Mesendoderm (in vitro differentiated cells): ENCODE data around the gene STX8.
A peak's percentile ranks its signal among the peaks of the same experiment; 100 is the strongest.

Experiments
- DNase-seq: peaks from one replicate; pipeline ENCODE4 v3.0.0; 2013
- H2AK5ac ChIP-seq: 2 replicates; pipeline ENCODE4 v1.6.1; 2013; ENCODE audit warnings: low read length, inconsistent platforms
- H2BK120ac ChIP-seq: 2 replicates; pipeline ENCODE4 v1.6.1; 2013; ENCODE audit warnings: low read depth, mild to moderate bottlenecking, low read length, moderate library complexity, mixed read lengths
- H2BK15ac ChIP-seq: replicated peaks from 2 replicates; pipeline ENCODE4 v1.6.1; 2013; ENCODE audit warnings: low read depth, mild to moderate bottlenecking, moderate library complexity
- H2BK5ac ChIP-seq: 2 replicates; pipeline ENCODE4 v1.6.1; 2013; ENCODE audit warnings: low read length, inconsistent platforms
- H3K18ac ChIP-seq: 2 replicates; pipeline ENCODE4 v1.6.1; 2013; ENCODE audit warnings: mild to moderate bottlenecking, low read length, mixed read lengths
- H3K23ac ChIP-seq: one replicate; pipeline ENCODE4 v1.6.1; 2013; ENCODE audit warnings: low read length
- H3K27ac ChIP-seq: 2 replicates; pipeline ENCODE4 v1.5.1; 2013; ENCODE audit warnings: low read depth, mild to moderate bottlenecking, inconsistent platforms, low read length, moderate library complexity
- H3K27me3 ChIP-seq: 2 replicates; pipeline ENCODE4 v1.6.1; 2013; ENCODE audit warnings: low read length, control low read depth, mild to moderate bottlenecking, inconsistent platforms; ENCODE audit not compliant: insufficient read depth, poor library complexity
- H3K36me3 ChIP-seq: 2 replicates; pipeline ENCODE4 v1.6.1; 2013; ENCODE audit warnings: low read length, inconsistent platforms; ENCODE audit not compliant: control insufficient read depth, insufficient read depth
- H3K4ac ChIP-seq: one replicate; pipeline ENCODE4 v1.6.1; 2013; ENCODE audit warnings: low read depth, mild to moderate bottlenecking, low read length, moderate library complexity
- H3K4me1 ChIP-seq: 2 replicates; pipeline ENCODE4 v1.6.1; 2013; ENCODE audit warnings: low read depth, low read length, inconsistent platforms; ENCODE audit not compliant: control insufficient read depth
- H3K4me2 ChIP-seq: 2 replicates; pipeline ENCODE4 v1.6.1; 2013; ENCODE audit warnings: low read length
- H3K4me3 ChIP-seq: 2 replicates; pipeline ENCODE4 v1.5.1; 2013; ENCODE audit warnings: mild to moderate bottlenecking, low read length
- H3K56ac ChIP-seq: one replicate; pipeline ENCODE4 v1.6.1; 2013; ENCODE audit warnings: low read length
- H3K79me1 ChIP-seq: 2 replicates; pipeline ENCODE4 v1.6.1; 2013; ENCODE audit warnings: low read length, inconsistent platforms
- H3K79me2 ChIP-seq: 2 replicates; pipeline ENCODE4 v1.6.1; 2013; ENCODE audit warnings: mild to moderate bottlenecking, low read length; ENCODE audit not compliant: control insufficient read depth, insufficient read depth
- H3K9ac ChIP-seq: 2 replicates; pipeline ENCODE4 v1.6.1; 2013; ENCODE audit warnings: low read length, inconsistent platforms
- H4K5ac ChIP-seq: one replicate; pipeline ENCODE4 v1.6.1; 2013; ENCODE audit warnings: low read length
- H4K8ac ChIP-seq: one replicate; pipeline ENCODE4 v1.6.1; 2013; ENCODE audit warnings: low read depth, mild to moderate bottlenecking, control low read depth, low read length, moderate library complexity
- WGBS: extraction: QIAGEN DNeasy Blood & Tissue Kit; methylation state at CpG from one replicate; pipeline ENCODE4 v1.1.7; 2013; ENCODE audit warnings: low lambda C conversion rate, missing lambda C conversion rate; ENCODE audit not compliant: insufficient coverage; ENCODE audit errors: extremely low coverage; 5-methylcytosine and 5-hydroxymethylcytosine counted together

Gene STX8

DNA sequence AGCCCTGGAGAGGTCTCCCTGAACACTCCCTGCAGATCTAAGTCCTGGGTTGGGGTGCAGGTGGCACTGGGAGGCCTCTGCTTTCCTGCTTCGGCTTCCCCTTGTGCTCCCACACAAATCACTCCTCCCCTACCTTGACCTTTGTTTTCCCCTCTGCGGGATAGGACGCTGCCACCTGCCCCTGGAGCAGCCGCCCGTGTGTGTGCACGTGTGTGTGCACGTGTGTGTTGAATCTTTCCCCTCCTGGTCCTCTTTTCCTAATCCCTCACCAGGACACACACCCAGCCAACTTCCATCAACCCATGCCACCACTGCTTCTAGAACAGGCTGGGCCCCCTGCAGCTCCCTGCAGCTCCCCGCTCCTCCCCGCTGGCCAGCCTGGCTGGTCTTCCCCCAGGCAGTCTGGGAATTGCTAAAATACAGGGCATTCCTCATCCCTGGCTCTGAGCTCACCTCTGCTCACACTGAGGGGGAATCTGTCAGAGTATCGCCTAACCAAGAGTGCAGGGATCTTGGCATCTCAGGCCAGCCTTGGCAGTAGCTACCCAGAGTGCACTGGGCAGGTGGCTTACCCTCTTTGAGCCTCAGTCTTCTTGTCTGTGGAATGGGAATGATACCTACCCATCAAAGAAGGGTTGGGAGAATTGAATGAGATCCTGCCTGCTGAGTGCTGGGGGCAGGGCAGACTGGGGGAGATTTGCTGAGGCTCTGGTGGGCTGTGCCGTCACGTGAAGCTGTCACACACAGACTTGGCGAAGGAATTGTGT is 355.8 kb downstream of the STX8 start:
- no CpG with 5 or more reads among the region's 13 CpGs for WGBS
- Histone ChIP-seq H3K36me3 (no peaks in the 10 kb centered on the region), H2BK15ac (no peak overlapping the region), H3K79me1 (no peaks in the 10 kb centered on the region), H3K27me3 (no peaks in the 10 kb centered on the region), H4K5ac (no peak overlapping the region), H3K4me3 (no peak overlapping the region), H3K4me1 (peaks cover 18% of the 10 kb centered on the region), H3K9ac (no peak overlapping the region), H3K56ac (peak overlapping the region; percentile 38), H3K23ac (no peak overlapping the region), H2AK5ac (peak overlapping the region; percentile 53), H3K27ac (no peak overlapping the region), H2BK5ac (no peak overlapping the region), H3K4me2 (no peak overlapping the region), H2BK120ac (no peak overlapping the region), H3K4ac (no peak overlapping the region), H3K79me2 (no peaks in the 10 kb centered on the region), H4K8ac (no peak overlapping the region), H3K18ac (no peak overlapping the region)
- DNase-seq, result peak; percentile 84

DNA sequence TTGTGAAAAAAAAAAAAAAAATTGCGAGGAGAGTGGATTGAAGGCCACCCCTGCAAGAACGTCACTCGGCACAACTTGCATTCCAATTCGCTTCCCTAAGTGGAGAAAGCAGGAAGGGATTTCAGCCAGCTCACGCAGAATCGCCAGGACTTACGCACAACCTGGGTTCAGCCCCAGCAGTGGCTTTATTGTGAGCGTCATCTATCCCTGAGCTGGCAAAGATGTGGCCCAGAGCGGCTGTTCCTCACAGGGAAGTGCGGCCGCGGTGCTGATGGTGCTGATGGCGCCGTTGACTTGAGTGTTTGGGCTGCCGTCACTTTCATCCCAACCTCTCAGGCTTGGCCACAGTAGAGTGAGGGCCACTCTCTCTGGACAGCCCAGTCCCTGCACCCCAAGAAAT is 356.7 kb downstream of the STX8 start:
- Histone ChIP-seq H3K18ac (no peak overlapping the region), H3K36me3 (no peaks in the 10 kb centered on the region), H4K5ac (no peak overlapping the region), H4K8ac (no peak overlapping the region), H3K23ac (no peak overlapping the region), H3K56ac (no peak overlapping the region), H3K4me3 (no peak overlapping the region), H3K27me3 (no peaks in the 10 kb centered on the region), H3K27ac (no peak overlapping the region), H2BK5ac (no peak overlapping the region), H3K79me1 (no peaks in the 10 kb centered on the region), H3K79me2 (no peaks in the 10 kb centered on the region), H2AK5ac (no peak overlapping the region), H3K9ac (no peak overlapping the region), H2BK15ac (no peak overlapping the region), H2BK120ac (no peak overlapping the region), H3K4me2 (no peak overlapping the region), H3K4me1 (peaks cover 18% of the 10 kb centered on the region), H3K4ac (no peak overlapping the region)
- WGBS, result no CpG with 5 or more reads among the region's 15 CpGs
- DNase-seq, result no peak

DNA sequence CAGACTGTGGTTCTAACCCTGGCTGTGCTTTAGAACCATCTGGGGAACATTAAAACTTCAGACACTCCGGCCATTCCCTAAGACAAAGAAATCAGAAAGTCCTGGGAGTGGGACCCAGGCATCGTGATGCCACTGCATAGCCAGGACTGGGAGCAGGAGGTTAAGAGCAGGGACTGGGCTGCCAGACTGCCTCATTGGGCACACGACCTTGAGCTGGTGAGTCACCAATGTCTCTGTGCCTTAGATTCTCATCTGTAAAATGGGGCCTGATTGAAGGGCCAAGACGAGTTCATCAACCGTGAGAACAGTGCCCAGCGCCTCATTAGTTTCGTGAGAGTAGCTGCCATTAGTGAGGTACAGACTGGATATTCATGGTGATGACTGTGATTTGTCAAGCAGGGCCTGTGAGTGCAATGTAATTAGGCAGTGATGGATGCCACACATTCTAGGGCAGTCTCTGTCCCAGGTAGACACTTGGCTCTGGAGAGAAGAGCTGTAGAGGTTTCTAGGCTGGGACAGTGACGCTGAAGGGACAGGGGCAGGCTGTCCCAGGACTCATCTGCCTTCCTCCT is 357.5 kb downstream of the STX8 start:
- Histone ChIP-seq H3K27me3 (no peaks in the 10 kb centered on the region), H3K36me3 (no peaks in the 10 kb centered on the region), H3K79me2 (no peaks in the 10 kb centered on the region), H3K79me1 (no peaks in the 10 kb centered on the region), H3K56ac (peak overlapping the region; percentile 31), H3K18ac (no peak overlapping the region), H2AK5ac (no peak overlapping the region), H3K4me2 (no peak overlapping the region), H3K4ac (no peak overlapping the region), H4K5ac (no peak overlapping the region), H2BK5ac (peak overlapping the region; percentile 20), H3K9ac (peak overlapping the region; percentile 23), H3K4me1 (peaks cover 18% of the 10 kb centered on the region), H3K27ac (no peak overlapping the region), H2BK120ac (no peak overlapping the region), H3K23ac (no peak overlapping the region), H4K8ac (peak overlapping the region; percentile 31), H2BK15ac (no peak overlapping the region), H3K4me3 (no peak overlapping the region)
- no CpG with 5 or more reads among the region's 8 CpGs for WGBS
- peak; percentile 50 for DNase-seq

DNA sequence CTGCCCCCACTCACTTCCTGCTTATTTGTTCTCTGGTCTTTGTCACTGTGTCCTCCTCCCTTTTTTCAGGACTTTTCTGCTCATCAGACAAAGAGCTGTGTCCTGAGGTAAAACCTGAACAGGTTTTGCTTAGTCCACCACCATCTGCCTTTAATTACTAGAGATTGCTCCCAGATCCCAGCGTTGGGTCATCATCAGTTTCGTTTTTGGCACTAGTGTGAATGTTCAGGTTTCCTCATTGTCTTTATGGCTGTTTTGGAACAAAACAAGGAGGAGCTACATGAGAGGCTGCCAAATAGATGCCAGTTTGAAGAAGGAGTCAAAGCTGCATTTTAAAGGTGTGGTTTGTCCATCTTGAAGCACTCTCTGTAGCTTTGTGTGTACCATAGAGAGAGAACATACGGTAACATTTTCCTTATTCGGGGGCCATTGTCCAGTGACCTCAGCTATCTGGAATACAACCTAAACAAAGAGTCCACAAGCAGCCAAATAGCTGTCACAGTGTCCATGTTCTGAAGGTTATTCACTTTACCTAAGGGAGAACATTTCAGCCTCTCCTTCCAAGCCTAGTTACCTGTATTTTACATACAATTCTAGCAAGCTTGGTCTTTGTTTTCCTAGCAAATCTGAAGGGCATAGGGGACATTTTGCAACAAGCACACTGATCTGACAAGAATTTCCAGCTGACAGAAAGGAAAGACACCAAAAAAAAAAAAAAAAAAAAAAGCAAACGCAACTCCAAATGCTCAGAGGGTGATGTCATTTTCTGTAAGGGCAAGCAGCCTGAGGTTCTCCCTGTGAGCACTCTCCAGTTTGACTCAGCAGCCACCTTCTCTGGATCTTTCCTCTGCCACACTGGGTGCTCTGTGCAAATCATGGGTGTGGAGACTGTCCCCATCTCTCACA is 358.2 kb downstream of the STX8 start:
- H2BK120ac ChIP-seq, result no peak overlapping the region
- no peaks in the 10 kb centered on the region for H3K36me3 ChIP-seq
- no peak overlapping the region for H2BK15ac ChIP-seq
- H3K56ac ChIP-seq, result peak overlapping the region; percentile 31
- no CpG with 5 or more reads among the region's 5 CpGs for WGBS
- no peak overlapping the region for H3K4ac ChIP-seq
- H3K9ac ChIP-seq, result peak overlapping the region; percentile 23
- peak; percentile 89 for DNase-seq
- no peak overlapping the region for H3K23ac ChIP-seq
- peaks cover 18% of the 10 kb centered on the region for H3K4me1 ChIP-seq
- H3K27me3 ChIP-seq, result no peaks in the 10 kb centered on the region
- no peak overlapping the region for H4K5ac ChIP-seq
- H2BK5ac ChIP-seq, result no peak overlapping the region
- no peak overlapping the region for H2AK5ac ChIP-seq
- H3K4me3 ChIP-seq, result no peak overlapping the region
- no peaks in the 10 kb centered on the region for H3K79me1 ChIP-seq
- no peak overlapping the region for H3K18ac ChIP-seq
- H3K79me2 ChIP-seq, result no peaks in the 10 kb centered on the region
- H3K4me2 ChIP-seq, result no peak overlapping the region
- no peak overlapping the region for H3K27ac ChIP-seq
- peak overlapping the region; percentile 31 for H4K8ac ChIP-seq

DNA sequence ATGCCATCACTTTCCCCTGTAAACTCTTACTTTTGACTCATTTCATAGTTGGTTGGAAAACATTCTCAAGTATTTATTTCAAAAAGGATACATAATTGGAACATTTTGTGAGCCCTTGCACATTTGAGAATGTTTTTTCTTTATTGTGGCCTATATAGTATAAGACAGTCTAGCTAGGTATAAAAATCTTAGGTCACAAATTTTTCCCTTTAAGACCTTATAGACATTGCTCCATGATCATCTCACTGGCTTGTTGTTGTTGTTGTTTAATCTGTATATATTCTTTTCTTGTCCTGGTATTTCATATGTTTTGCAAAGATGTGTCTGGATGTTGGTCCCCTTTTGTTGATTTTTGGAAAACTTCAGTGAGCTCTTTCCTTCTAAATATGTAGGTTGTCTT is 360.2 kb downstream of the STX8 start:
- Histone ChIP-seq H2BK5ac (no peak overlapping the region), H2BK15ac (no peak overlapping the region), H3K18ac (no peak overlapping the region), H2AK5ac (no peak overlapping the region), H3K4me2 (no peak overlapping the region), H2BK120ac (no peak overlapping the region), H3K4me3 (no peak overlapping the region), H4K5ac (no peak overlapping the region), H3K27me3 (no peaks in the 10 kb centered on the region), H3K56ac (no peak overlapping the region), H3K4me1 (peaks cover 14% of the 10 kb centered on the region), H4K8ac (no peak overlapping the region), H3K23ac (no peak overlapping the region), H3K36me3 (no peaks in the 10 kb centered on the region), H3K9ac (no peak overlapping the region), H3K4ac (no peak overlapping the region), H3K79me1 (no peaks in the 10 kb centered on the region), H3K79me2 (no peaks in the 10 kb centered on the region), H3K27ac (no peak overlapping the region)
- no peak for DNase-seq
